ENCODE results near the gene AFMID. TPM values are rescaled to one million over a fixed set of nuclear protein-coding genes. Genes with fewer than 3 reads are reported as not detected.
A peak's percentile ranks its signal among the peaks of the same experiment; 100 is the strongest.

Gene AFMID
- total and polyA plus RNA-seq, 9 of the 15 experiments (the other 6 are each of a cell fraction or from before 2014, with no cell fraction given) = 62.1 to 188 (median 74.4) TPM

GRCh38 chr17:78176548-78177025 lies 10.6 kb upstream of the AFMID start (continued):
- TF ChIP-seq CREB1 (IDR thresholded peaks at IDR 0.05) (no peak; the same call in 1 of the 2 replicates), CREB1 (CRISPR knock-in tag; IDR thresholded peaks at IDR 0.05) (peak; percentile 48; the same call in 1 of the 2 replicates), ARHGAP35 (IDR thresholded peaks at IDR 0.05; ENCODE audit: partially characterized antibody) (no peak), HLTF (IDR thresholded peaks at IDR 0.05) (no peak), STAG1 (CRISPR knock-in tag; IDR thresholded peaks at IDR 0.05; ENCODE audit: borderline replicate concordance) (peak; percentile 62; the same call in 1 of the 2 replicates), ZNF232 (CRISPR knock-in tag; IDR thresholded peaks at IDR 0.05) (no peak), BMI1 (IDR thresholded peaks at IDR 0.05; ENCODE audit: low read length) (no peak), ZNF592 (IDR thresholded peaks at IDR 0.05) (peak; percentile 44; the same call in 1 of the 2 replicates), ZNF277 (CRISPR knock-in tag; IDR thresholded peaks at IDR 0.05; ENCODE audit: borderline replicate concordance) (no peak), ELK3 (CRISPR knock-in tag; IDR thresholded peaks at IDR 0.05) (no peak), HOXB6 (CRISPR knock-in tag; IDR thresholded peaks at IDR 0.05; ENCODE audit: borderline replicate concordance) (no peak), SMARCA4 (IDR thresholded peaks at IDR 0.05) (no peak), HMGXB4 (CRISPR knock-in tag; IDR thresholded peaks at IDR 0.05) (no peak), STAT5A (IDR thresholded peaks at IDR 0.05; ENCODE audit: borderline replicate concordance, low read length) (no peak), CBX3 (IDR thresholded peaks at IDR 0.05; ENCODE audit: borderline replicate concordance in 1 of 2, low read length in 2 of 2) (0 out of 3 replicates have a peak, but pooled peaks of 1 of the 2 experiments have one; percentile 34), MAZ (CRISPR knock-in tag; conservative IDR thresholded peaks at IDR 0.05 in 1 of 2, IDR thresholded peaks at IDR 0.05 in 1 of 2) (peak in 1 of 2 experiments; percentile 55; a peak in 2 of 4 replicates), CTCFL (IDR thresholded peaks at IDR 0.05; ENCODE audit: borderline replicate concordance, insufficient read depth, low read depth, low read length, poor library complexity, severe bottlenecking) (peak; percentile 89), SMAD2 (IDR thresholded peaks at IDR 0.05; ENCODE audit: low read depth, low read length) (no peak)
